ENCODE results near the gene VPS52. TPM values are rescaled to one million over a fixed set of nuclear protein-coding genes. Genes with fewer than 3 reads are reported as not detected.
A peak's percentile ranks its signal among the peaks of the same experiment; 100 is the strongest.

VPS52 gene, protein sequence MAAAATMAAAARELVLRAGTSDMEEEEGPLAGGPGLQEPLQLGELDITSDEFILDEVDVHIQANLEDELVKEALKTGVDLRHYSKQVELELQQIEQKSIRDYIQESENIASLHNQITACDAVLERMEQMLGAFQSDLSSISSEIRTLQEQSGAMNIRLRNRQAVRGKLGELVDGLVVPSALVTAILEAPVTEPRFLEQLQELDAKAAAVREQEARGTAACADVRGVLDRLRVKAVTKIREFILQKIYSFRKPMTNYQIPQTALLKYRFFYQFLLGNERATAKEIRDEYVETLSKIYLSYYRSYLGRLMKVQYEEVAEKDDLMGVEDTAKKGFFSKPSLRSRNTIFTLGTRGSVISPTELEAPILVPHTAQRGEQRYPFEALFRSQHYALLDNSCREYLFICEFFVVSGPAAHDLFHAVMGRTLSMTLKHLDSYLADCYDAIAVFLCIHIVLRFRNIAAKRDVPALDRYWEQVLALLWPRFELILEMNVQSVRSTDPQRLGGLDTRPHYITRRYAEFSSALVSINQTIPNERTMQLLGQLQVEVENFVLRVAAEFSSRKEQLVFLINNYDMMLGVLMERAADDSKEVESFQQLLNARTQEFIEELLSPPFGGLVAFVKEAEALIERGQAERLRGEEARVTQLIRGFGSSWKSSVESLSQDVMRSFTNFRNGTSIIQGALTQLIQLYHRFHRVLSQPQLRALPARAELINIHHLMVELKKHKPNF
- total RNA-seq: 38.8 TPM

DNA sequence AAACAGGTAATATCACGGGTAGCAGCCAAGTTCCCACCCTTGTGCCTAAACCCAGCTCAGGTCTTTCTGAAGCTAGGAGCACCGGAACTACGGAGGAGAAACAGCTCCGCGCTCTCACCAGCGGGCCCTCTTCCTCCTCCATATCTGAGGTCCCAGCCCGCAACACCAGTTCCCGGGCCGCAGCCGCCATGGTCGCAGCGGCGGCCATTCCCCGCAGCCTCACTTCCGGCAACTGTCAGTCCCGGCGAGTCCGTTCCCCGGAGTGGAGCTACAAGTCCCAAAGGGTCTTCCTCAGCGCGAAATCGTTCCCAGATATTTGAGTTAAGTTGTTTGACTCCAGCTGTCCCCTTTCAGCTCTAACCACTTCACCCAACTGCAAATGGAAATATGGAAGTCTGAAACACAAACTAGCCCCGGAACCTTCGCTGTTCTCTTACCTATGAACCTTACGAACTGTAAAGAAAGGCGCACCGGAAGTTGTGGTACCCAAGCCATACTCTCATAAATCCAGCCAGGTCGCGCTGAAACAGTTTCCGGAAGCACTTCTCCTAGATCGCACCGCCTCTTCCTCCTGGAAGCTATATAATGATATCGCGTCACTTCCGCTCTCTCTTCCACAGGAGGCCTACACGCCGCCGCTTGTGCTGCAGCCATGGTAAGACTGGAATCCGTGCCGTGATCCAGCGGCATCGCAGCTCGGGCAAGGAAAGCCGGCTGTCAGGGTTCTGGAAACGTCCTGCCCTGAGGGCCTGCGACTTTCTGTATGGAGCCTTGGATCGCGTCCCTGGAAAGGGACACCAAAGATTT lies at the start of gene VPS52, which contains the start of gene RPS18:
Gene VPS52 (minus strand): TSS at position 409 of the 807 bp plus-strand sequence. CDS start 201 bp downstream, at position 208.
Gene RPS18 (plus strand): TSS at position 608 of the 807 bp plus-strand sequence. CDS start 45 bp downstream, at position 653.
- peak; percentile 86 for ATAC-seq

DNA sequence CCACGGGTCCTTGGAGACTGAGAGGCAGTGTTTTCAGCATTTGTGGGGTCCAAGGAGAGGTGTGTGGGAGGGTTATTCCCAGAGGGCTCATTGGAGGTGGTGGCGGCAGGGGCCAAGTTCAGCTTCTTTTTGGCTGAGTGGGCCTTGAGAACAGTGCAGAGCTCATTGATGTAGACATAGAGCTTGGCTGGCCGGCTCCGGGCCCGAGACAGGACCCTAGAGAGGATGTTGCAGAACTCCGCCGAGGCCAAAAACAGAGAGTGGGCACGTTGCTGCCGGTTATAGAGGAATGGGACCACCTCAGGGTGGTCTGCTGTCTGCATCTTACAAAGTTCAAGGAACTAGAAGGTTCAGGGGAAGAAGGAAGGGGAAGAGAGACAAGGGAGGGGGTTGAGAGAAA lies 49.6 kb upstream of the VPS52 start:
- ATAC-seq: no peak

DNA sequence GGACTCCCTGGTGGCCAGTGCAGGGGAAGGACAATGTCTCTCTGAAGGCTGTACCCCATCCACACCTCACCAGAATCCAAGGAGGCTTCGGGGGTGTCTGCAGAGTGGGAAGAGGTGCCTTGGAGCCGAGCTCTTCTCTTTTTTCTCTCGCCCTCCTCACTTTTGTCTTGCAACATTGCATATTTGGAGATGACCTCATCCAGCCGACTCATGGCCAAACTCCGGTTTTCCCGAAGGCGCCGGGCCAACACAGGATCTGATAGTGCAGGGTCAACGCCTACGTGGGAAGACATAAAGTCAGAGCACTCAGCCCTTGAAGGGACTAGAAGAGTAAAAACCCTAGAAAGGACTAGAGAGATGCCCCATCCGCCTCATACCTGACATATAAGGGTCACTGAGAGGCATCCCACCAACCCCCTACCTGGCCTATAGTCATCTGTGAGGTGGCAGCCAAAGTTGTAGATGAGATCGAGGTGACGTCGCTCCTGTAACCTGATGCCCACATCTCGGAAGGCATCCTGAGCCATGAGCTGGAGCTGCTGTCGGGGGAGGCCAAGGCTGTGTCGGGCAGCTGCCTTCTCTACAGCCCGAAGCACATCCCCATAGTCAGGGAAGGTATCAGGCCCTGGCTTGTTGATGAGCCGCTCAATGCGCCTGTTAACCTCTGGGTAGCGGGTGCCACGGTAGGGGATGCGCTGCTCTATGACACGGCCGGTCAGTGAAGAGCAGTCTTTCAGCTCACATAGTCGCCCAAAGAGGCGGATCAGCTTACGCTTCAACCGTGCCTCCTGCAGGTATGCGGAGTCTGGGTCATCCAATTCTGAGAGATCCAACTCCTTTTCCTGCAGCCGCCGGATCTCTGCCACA lies 48.9 kb upstream of the VPS52 start:
- ATAC-seq: no peak

DNA sequence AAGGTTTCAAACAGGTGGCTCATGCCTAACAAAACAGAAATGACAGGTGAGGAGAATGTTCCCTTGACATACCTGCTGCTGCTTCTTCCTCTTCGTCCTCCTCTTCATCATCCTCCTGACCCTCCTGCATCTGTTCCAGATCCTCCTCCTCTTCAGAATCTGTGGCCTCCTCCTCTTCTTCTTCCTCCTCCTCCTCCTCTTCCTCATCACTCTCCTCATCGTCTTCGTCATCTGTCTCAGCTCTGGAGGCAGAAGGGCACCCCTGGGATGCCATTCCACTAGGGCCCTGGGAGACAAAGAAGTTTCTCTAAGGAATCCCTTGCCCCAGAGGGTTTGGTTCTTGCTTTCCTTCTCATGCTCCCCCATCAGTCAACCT lies 48.3 kb upstream of the VPS52 start:
- no peak for ATAC-seq

DNA sequence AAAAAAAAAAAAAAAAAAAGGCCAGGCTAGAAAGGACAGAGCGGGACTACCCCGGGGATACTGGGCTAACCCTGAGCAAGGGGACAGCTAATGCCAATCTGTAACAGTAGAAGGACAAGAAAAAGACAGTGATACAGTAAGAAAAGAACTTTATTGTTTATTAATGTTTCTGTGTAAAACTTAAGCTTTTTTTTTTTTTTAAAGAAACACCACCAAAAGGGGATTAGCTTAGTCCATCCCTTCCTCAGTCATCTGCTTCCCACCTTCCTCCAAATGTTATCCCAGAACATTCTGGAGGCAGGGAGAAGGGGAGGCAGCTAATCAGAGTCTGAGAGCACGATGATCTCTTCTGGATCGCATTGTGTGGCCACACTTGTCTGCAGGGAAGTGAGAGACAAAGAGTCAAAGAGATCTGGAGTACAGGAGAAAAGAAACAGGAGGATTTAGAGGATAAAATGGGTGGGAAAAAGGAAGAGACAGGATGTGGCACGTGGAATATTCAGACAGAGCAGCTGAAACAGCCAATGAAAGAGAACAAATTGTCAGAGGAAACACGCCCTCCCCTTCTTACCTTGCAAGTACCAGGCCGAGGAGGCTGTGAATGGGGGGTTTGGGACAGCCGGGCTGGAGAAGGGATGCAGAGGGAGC lies 46.9 kb upstream of the VPS52 start:
- ATAC-seq: no peak

DNA sequence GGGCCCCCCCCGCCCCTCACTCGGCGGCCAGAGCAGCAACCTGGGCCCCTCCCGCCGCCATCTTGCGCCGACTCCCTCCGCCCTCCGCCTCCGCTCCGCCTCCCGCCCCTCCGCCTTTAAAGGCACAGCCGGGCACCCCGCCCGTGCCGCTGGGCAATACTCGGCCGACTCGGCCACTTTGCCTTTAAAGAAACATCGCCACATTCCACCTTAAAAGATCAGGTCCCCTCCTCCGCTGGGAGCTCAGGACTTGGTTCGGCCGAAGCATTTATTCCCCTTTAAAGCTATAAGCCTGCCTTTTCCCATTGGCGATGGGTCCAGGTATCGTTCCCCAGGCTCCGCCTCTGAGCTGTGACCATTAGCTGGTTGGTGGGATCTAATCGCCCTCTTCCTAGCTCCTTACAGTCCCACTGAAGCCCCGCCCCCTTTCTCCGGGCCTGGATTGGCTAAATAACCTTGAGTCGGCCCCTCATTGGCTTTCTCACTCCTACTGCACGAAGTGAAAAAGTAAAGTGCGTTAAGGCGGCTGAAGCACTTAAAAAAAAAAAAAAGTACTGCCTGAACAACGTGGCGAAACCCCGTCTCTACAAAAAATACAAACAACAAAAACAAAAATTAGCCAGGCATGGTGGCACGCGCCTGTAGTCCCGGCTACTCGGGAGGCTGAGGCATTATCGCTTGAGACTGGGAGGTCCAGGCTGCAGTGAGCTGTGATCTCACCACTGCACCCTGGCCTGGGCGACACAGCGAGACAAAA lies 46.2 kb upstream of the VPS52 start, which contains the start of gene ZBTB22:
Gene ZBTB22 (minus strand): TSS at position 76 of the 757 bp plus-strand sequence. CDS start 828 bp downstream, outside the sequence.
- peak; percentile 74 for ATAC-seq

DNA sequence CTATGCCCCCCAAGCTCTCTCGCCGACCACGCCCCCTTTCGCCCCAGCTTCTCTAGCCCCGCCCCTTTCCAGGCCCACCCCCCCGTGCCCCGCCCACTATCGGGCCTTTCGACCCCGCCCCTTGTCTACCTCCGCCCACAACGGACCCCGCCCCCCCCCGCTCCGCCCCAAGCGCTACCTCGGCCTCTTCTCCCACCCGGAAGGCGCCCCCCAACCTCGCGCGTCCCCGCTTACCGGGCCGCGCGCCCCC lies 45.7 kb upstream of the VPS52 start:
- peak; percentile 6 for ATAC-seq

DNA sequence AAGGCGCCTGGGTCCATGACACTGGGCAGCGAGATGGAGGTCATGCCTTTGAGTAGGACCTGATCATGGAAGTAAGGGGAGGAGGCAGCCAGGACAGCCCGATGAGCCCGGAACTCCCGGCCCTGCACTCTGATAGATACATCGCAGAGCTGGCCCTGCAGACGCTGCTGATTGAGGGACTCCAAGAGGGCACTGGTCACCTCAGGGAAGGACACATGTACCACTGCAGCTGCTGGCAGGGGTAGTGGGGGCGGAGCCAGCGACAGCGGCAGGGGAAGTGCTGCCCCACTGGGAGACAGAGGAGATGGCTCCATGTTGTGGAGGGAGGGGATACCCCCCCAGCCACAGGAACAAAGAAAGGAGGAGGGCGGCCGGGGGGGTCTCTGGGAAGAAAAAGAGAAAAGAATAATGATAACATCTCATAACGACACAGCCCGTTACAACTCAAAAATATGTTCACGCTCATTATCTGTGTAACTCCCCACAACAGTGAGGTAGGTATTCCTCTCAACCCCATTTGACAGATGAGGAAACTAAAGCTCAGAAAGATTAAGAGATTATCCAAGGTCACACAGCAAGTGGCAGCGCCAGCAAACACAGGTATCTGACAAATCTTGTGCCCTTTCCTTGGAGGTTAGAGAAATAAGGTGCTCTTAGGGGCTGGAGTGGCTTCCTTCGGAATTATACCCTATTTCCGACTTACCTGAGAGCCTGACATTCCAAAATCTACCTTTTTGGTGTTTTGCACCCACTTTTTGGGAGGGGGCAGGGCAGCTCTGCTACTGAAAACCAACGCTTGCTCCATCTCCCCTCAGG lies 45.1 kb upstream of the VPS52 start:
- ATAC-seq: no peak

DNA sequence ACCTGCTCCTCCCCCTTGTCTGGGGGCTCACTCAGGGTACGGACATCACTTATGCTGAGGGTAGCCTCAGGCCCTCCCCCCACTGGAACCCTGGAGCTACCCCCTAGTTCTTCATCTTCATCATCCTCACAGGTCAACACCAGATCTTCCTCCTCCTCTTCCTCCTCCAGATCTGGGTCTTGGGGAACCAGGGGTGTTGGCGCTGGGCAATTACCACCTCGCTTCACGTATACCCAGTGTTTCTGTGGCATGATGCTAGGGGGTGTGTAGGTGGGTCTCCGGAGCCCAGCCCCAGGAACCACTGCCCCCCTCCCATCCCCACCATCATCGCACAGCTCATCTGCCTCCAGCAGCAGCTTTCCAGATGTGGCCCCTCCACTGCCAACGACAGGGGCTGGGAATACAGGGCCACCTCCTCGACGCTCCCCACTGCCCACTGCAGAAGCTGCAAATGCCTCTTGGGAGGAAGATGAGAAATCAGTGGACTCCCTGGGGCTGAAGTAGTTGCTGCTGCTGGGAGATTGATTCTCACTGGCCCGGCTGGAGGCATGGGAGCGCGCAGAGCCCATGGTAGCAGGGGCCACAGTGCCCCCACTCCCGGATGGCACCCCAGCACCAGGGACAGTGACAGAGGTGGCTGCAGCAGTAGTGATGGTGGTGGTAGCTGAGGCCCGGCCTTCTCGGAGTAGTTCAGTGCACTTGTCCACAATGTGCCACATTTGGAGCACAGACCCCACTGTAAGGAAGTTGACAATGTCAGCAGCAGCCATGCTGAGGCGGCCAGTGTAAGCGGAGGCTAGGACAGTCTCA lies 44.3 kb upstream of the VPS52 start:
- ATAC-seq: no peak

DNA sequence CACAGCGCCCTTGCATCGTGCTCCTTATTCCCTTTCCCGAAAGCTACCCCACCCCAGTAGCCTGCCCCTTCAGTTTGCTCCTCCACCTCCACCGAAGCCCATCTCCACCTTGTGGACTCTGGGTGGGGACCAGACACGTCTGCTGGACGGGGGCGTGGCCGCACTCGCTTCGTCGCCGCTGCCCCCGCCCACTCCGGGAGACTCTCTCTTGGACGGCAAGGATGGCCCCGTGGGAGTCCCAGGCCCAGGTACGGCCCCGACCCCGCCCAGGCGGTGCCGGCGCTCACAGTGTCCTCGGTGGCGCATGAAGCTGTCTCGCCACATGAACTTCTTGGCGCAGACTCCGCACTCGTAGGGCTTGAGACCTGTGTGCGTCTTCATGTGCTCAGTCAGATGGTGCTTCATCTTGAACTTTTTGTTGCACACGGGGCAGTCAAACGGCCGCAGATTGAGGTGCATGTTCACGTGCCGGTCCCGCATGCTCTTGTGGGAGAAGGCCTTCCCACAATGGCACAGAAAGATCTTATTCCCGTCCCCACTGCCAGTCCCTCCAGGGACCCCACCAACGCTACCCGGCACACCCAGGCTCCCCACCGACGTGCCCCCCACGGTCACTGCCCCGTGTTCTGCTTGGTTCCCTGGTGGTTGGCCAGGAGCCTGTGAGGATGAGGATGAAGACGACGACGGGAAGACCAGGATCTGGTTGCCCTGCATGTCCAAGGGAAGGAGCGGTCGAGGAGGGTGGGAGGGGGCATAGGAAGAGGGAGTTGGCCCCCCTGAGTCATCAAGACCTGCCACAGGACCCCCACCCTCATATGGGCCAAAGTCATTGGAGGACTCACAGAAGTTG lies 43.5 kb upstream of the VPS52 start:
- ATAC-seq: peak; percentile 29

DNA sequence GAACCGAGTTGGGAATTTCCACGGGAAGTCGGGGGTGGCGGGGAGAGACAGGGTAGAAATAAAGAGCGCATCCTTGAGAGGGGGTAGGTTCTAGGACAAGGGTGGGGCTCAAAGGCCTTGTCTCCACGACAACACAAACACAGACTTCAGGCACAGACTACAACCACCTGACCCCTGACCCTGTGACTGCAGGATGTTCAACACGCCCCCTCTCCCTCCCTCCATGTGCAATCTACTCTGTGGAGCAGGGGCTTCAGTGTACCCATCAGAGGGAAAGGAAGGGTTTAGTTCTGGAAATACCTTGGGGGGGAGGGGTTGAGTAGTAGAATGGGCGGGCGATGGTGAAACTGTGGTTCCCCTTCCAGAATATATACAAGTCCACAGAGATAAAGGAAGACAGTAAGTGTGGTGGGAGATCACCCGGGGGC lies 42.9 kb upstream of the VPS52 start:
- ATAC-seq: peak; percentile 37

DNA sequence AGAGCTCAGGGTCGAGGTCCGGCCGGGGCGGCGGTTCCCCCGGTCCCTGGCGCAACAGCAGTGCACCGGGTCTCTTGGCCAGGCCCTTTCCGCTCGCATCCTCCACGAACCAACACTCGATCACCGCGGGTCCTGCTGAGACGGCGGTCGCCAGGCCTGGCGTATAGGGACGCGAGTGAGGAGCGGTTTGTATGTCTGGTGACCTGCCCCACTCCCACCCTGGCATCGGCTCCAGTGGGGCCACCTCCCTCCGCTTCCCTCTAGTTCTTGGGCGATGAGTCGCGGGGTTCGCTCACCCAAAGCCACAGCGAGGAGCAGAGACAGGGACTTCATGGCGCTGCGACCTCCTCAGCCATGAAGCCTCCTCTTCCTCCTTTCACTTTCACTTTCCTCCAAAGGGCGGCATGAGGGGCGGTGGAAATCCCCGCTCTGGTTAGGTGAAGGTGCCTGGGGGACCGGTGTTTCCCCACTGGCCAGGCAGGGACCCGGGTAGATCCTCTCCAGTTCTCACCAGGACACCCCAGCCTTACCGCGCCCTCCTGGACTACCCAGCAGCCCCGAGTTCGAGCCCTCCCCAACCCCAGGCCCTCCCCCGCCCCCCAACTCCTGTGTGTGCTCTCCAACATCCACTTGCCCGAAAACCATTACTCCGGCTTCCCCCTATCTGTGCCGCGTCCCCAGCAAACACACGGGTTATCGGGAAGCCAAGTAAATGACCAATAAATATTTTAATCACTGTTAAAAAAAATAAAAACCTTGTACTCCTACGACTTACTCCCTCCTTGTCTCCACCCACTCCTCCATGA lies 42.2 kb upstream of the VPS52 start, which contains the start of gene TAPBP:
Gene TAPBP (minus strand): TSS at position 370 of the 806 bp plus-strand sequence. CDS start 37 bp downstream, at position 333.
- ATAC-seq: peak; percentile 5

DNA sequence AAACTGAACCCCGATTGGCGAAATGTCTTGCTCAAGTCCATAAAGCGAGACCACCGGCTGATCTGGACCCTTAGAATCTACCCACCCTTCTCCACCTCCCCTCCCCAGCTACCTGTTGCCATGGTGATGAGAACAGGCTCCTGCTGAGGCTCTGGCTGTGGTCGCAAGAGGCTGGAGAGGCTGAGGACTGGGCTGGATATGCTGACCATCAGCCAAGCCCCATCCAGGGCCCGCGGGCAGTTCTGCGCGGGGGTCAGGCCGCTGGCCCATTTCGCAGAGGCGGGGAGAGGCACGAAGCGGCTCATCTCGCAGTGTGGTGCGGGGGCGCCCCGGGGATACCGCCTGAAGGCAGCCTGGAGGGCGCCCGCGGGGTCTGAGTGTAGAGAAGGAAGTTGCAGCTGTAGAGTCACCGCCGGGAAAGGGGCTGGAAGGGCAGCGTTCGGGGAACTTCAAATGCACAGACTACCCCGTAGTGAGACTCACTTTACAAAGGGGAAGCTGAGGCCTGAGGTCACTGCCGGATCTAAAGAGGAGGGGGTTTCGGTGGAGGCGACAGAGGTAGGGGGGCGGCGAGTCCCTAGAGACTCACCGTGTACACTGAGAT lies 41.5 kb upstream of the VPS52 start:
- peak; percentile 2 for ATAC-seq

DNA sequence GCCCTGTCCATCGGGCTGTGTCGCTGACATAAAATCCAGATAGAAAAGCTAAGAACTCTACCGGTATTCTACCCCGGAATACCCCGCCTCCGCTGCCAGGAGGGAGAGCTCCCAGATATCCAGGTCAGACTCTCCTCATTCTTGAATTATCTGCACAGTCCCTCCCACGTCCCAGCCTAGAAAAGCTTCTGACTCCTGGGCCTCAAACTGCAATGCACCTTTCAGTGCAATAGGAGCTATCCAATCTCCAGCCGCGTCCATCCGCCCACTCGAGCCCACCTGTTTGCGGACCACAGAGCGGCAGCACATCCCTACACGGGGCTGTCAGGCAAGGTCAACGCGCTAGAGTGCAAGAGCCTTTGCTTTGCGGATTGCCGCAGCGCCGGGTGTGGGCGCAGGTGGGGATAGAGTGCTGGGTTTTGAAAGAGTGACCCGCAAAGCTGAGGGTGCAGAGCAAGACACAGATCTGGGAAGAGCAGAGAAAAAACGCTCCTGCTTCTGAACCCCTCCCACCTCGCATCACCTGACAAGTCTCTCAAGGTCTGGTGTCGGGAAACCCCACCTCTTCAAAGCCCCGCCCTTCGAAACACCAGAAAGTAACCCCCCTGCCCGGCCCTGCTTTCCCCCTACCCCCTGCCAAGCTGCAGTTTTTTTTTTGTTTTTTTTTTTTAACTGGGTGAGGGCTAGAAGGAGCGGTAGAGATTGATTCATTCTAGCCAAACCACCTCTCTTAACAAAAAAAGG lies 40.9 kb upstream of the VPS52 start:
- ATAC-seq: peak; percentile 63

DNA sequence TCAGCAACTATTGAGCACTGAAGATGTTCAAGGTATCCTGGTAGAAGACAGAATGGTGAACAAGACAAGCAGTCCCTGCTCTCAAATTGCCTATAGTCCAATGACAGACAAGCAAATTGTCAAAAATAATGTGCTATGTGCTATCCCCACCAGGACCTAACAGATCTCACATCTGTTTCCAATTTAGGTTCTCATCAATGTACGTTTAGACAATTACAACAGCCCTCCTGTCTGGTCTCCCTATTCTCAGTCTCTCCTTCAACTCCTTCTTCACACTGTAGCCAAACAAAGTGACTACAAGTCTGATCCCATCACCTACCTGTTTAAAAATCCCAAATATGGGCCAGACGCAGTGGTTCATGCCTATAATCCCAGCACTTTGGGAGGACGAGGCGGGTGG lies 34.7 kb upstream of the VPS52 start:
- ATAC-seq: no peak

DNA sequence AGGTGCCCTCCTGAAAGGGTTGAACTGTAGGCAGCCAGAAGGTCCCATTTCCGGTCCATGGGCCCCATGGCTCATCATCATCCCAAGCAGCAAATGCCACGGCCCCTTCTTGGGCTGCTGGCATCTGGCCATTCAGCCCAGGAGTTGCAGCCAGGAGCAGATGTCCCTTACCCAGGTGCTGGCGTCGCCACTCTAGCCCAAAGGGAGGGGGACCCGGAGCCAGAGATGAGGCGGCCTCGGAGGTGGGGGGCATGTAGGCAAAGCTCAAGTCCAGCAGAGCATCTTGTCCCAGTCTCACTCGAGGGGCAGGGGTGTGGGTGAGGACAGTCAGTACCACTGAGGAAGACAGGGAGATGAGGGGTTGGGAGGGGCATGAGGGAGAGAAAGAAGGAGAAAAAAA lies 33.4 kb upstream of the VPS52 start:
- no peak for ATAC-seq

Data from esophagus mucosa (tissue), 1 donor.